Mesendoderm (in vitro differentiated cells): Measurements from ENCODE around the gene PSMD6. TPM values are rescaled to one million over a fixed set of nuclear protein-coding genes. Genes with fewer than 3 reads are reported as not detected.

Experiments
- DNase-seq: peaks from one replicate; pipeline ENCODE4 v3.0.0; 2013
- H2AK5ac ChIP-seq: 2 replicates; pipeline ENCODE4 v1.6.1; 2013; ENCODE audit warnings: low read length, inconsistent platforms
- H2BK120ac ChIP-seq: 2 replicates; pipeline ENCODE4 v1.6.1; 2013; ENCODE audit warnings: low read depth, mild to moderate bottlenecking, low read length, moderate library complexity, mixed read lengths
- H2BK15ac ChIP-seq: replicated peaks from 2 replicates; pipeline ENCODE4 v1.6.1; 2013; ENCODE audit warnings: low read depth, mild to moderate bottlenecking, moderate library complexity
- H2BK5ac ChIP-seq: 2 replicates; pipeline ENCODE4 v1.6.1; 2013; ENCODE audit warnings: low read length, inconsistent platforms
- H3K18ac ChIP-seq: 2 replicates; pipeline ENCODE4 v1.6.1; 2013; ENCODE audit warnings: mild to moderate bottlenecking, low read length, mixed read lengths
- H3K23ac ChIP-seq: one replicate; pipeline ENCODE4 v1.6.1; 2013; ENCODE audit warnings: low read length
- H3K27ac ChIP-seq: 2 replicates; pipeline ENCODE4 v1.5.1; 2013; ENCODE audit warnings: low read depth, mild to moderate bottlenecking, inconsistent platforms, low read length, moderate library complexity
- H3K27me3 ChIP-seq: 2 replicates; pipeline ENCODE4 v1.6.1; 2013; ENCODE audit warnings: low read length, control low read depth, mild to moderate bottlenecking, inconsistent platforms; ENCODE audit not compliant: insufficient read depth, poor library complexity
- H3K36me3 ChIP-seq: 2 replicates; pipeline ENCODE4 v1.6.1; 2013; ENCODE audit warnings: low read length, inconsistent platforms; ENCODE audit not compliant: control insufficient read depth, insufficient read depth
- H3K4ac ChIP-seq: one replicate; pipeline ENCODE4 v1.6.1; 2013; ENCODE audit warnings: low read depth, mild to moderate bottlenecking, low read length, moderate library complexity
- H3K4me1 ChIP-seq: 2 replicates; pipeline ENCODE4 v1.6.1; 2013; ENCODE audit warnings: low read depth, low read length, inconsistent platforms; ENCODE audit not compliant: control insufficient read depth
- H3K4me2 ChIP-seq: 2 replicates; pipeline ENCODE4 v1.6.1; 2013; ENCODE audit warnings: low read length
- H3K4me3 ChIP-seq: 2 replicates; pipeline ENCODE4 v1.5.1; 2013; ENCODE audit warnings: mild to moderate bottlenecking, low read length
- H3K56ac ChIP-seq: one replicate; pipeline ENCODE4 v1.6.1; 2013; ENCODE audit warnings: low read length
- H3K79me1 ChIP-seq: 2 replicates; pipeline ENCODE4 v1.6.1; 2013; ENCODE audit warnings: low read length, inconsistent platforms
- H3K79me2 ChIP-seq: 2 replicates; pipeline ENCODE4 v1.6.1; 2013; ENCODE audit warnings: mild to moderate bottlenecking, low read length; ENCODE audit not compliant: control insufficient read depth, insufficient read depth
- H3K9ac ChIP-seq: 2 replicates; pipeline ENCODE4 v1.6.1; 2013; ENCODE audit warnings: low read length, inconsistent platforms
- H4K5ac ChIP-seq: one replicate; pipeline ENCODE4 v1.6.1; 2013; ENCODE audit warnings: low read length
- H4K8ac ChIP-seq: one replicate; pipeline ENCODE4 v1.6.1; 2013; ENCODE audit warnings: low read depth, mild to moderate bottlenecking, control low read depth, low read length, moderate library complexity
- WGBS: extraction: QIAGEN DNeasy Blood & Tissue Kit; methylation state at CpG from one replicate; pipeline ENCODE4 v1.1.7; 2013; ENCODE audit warnings: low lambda C conversion rate, missing lambda C conversion rate; ENCODE audit not compliant: insufficient coverage; ENCODE audit errors: extremely low coverage; 5-methylcytosine and 5-hydroxymethylcytosine counted together
- small RNA-seq: library from polyadenylated mRNA; stranded (forward); fragments of <200 nt; extraction: miRNeasy Mini kit (QIAGEN cat#:217004); gene quantifications from one replicate; pipeline ENCODE3, GENCODE V24; 2013; ENCODE audit not compliant: insufficient read depth

Gene PSMD6

DNA sequence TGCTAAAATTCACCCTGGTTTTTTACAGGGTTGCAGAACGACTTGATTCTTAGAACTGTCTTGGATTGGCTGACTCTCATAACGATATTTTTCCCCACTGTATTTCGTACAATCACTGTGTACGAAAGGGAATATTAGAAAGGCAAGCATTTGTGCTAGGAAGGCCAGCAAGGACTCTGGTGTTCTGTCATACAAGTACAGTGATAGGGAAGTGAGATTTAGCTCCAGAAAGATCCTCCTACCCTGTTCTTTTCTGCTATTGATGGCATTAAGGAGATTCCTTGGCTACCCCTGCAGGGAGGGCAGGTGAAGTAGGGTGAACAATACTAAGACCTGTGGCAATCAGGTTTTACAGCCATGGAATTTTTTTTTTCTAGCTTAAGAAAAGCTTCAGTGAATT is 57.3 kb downstream of the PSMD6 start:
- H3K23ac ChIP-seq: no peak overlapping the region
- H3K56ac ChIP-seq: no peak overlapping the region
- no peak overlapping the region for H3K4me2 ChIP-seq
- H3K18ac ChIP-seq: no peak overlapping the region
- H4K8ac ChIP-seq: no peak overlapping the region
- H4K5ac ChIP-seq: no peak overlapping the region
- H3K27ac ChIP-seq: no peak overlapping the region
- H3K36me3 ChIP-seq: no peaks in the 10 kb centered on the region
- H3K79me1 ChIP-seq: peaks cover 4% of the 10 kb centered on the region
- H3K4me3 ChIP-seq: no peak overlapping the region
- no peak overlapping the region for H3K9ac ChIP-seq
- peaks cover 5% of the 10 kb centered on the region for H3K79me2 ChIP-seq
- H2BK15ac ChIP-seq: no peak overlapping the region
- no peak overlapping the region for H2BK120ac ChIP-seq
- H3K4me1 ChIP-seq: peaks cover 30% of the 10 kb centered on the region
- no CpG with 5 or more reads among the region's 4 CpGs for WGBS
- no peak overlapping the region for H2BK5ac ChIP-seq
- no peak for DNase-seq
- H2AK5ac ChIP-seq: no peak overlapping the region
- no peak overlapping the region for H3K4ac ChIP-seq
- H3K27me3 ChIP-seq: no peaks in the 10 kb centered on the region

- H4K8ac ChIP-seq: no peak overlapping the region
- H2BK120ac ChIP-seq: no peak overlapping the region
- no peak overlapping the region for H4K5ac ChIP-seq
- peaks cover 5% of the 10 kb centered on the region for H3K79me2 ChIP-seq
- no peak overlapping the region for H3K18ac ChIP-seq
- peaks cover 4% of the 10 kb centered on the region for H3K79me1 ChIP-seq
- no peak overlapping the region for H3K4ac ChIP-seq
- H3K23ac ChIP-seq: no peak overlapping the region
- H3K9ac ChIP-seq: no peak overlapping the region
- no peak overlapping the region for H2BK15ac ChIP-seq
- DNase-seq: peak; percentile 70
- H3K56ac ChIP-seq: no peak overlapping the region
- H3K27ac ChIP-seq: no peak overlapping the region
- peaks cover 25% of the 10 kb centered on the region for H3K4me1 ChIP-seq
- WGBS: no CpG with 5 or more reads among the region's 6 CpGs
- no peaks in the 10 kb centered on the region for H3K27me3 ChIP-seq
- no peaks in the 10 kb centered on the region for H3K36me3 ChIP-seq
- no peak overlapping the region for H3K4me3 ChIP-seq
- no peak overlapping the region for H3K4me2 ChIP-seq
- H2AK5ac ChIP-seq: no peak overlapping the region
- no peak overlapping the region for H2BK5ac ChIP-seq
Observed at GRCh38 chr3:63964681-63965485, 58.4 kb downstream of the PSMD6 start.

DNA sequence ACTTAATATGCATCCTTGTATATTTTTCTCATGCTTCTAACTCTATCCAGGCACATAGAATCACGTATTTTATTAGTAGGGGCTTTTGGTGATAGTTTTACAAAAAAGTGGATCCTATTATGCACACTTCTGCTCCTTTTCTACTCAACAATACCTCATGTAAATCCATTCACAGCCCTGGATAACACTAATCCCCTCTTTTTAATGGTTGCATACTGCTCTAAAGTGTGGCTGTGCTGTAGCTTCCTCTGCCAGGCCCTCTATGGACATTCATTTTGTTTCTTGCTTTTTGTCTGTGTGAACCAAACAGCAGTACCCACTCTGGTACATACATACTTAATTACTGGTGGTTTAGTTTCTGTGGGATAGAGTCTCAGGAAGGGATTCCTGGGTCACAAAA is 59.8 kb downstream of the PSMD6 start:
- Histone ChIP-seq H3K56ac (no peak overlapping the region), H3K79me1 (peaks cover 4% of the 10 kb centered on the region), H3K36me3 (no peaks in the 10 kb centered on the region), H4K5ac (no peak overlapping the region), H3K4me2 (no peak overlapping the region), H3K27ac (no peak overlapping the region), H2BK15ac (no peak overlapping the region), H2AK5ac (no peak overlapping the region), H4K8ac (no peak overlapping the region), H3K79me2 (peaks cover 3% of the 10 kb centered on the region), H3K23ac (no peak overlapping the region), H3K4me1 (peaks cover 22% of the 10 kb centered on the region), H3K27me3 (no peaks in the 10 kb centered on the region), H3K9ac (no peak overlapping the region), H3K4ac (no peak overlapping the region), H3K4me3 (no peak overlapping the region), H2BK5ac (no peak overlapping the region), H3K18ac (no peak overlapping the region), H2BK120ac (no peak overlapping the region)
- no CpG with 5 or more reads among the region's 1 CpG for WGBS
- DNase-seq: no peak

DNA sequence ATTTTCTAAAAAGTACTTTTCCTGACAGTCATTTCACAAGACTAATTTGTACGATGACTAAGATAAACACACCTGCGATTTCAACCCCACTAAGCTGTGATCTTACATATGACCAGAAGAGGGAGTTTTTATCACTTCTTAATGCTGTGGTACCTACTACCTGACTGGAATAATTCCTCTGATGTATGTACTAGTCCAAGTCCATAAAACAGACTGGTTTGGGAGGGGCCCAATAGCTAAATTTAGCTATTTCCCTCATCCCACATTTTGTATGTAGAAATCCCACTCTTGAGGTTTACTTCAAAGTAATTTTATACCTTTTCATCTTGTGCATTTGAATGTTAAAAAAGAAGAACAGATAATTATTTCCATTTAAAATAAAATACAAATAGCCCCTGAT is 61.4 kb downstream of the PSMD6 start:
- Histone ChIP-seq H2AK5ac (no peak overlapping the region), H3K23ac (no peak overlapping the region), H4K5ac (no peak overlapping the region), H3K4ac (no peak overlapping the region), H4K8ac (no peak overlapping the region), H3K79me1 (peaks cover 2% of the 10 kb centered on the region), H3K4me2 (no peak overlapping the region), H2BK5ac (no peak overlapping the region), H3K9ac (no peak overlapping the region), H3K56ac (no peak overlapping the region), H3K4me1 (peaks cover 14% of the 10 kb centered on the region), H3K18ac (no peak overlapping the region), H2BK15ac (no peak overlapping the region), H3K36me3 (no peaks in the 10 kb centered on the region), H3K79me2 (no peaks in the 10 kb centered on the region), H3K27ac (no peak overlapping the region), H2BK120ac (no peak overlapping the region), H3K27me3 (no peaks in the 10 kb centered on the region), H3K4me3 (no peak overlapping the region)
- DNase-seq: peak; percentile 70
- no CpG with 5 or more reads among the region's 2 CpGs for WGBS

Small RNA genes within 50 kb of the gene (small RNA-seq; reads per million reads assigned to genes)
- not detected for gene RF00012
